Mesodermal cell (in vitro differentiated cells): Measurements from ENCODE around the gene PHLDA1.

Experiments used
- H3K27ac ChIP-seq: 2 replicates; pipeline ENCODE4 v1.7.0; 2013; ENCODE audit warnings: mild to moderate bottlenecking, low read depth, low read length, moderate library complexity; ENCODE audit not compliant: severe bottlenecking
- H3K36me3 ChIP-seq: 2 replicates; pipeline ENCODE4 v1.7.1; 2013; ENCODE audit warnings: mild to moderate bottlenecking, low read length, moderate library complexity; ENCODE audit not compliant: control insufficient read depth, insufficient read depth
- H3K4me1 ChIP-seq: one replicate; pipeline ENCODE4 v1.7.1; 2013; ENCODE audit warnings: mild to moderate bottlenecking, low read length; ENCODE audit not compliant: insufficient read depth, control insufficient read depth, poor library complexity, severe bottlenecking
- H3K4me3 ChIP-seq: 2 replicates; pipeline ENCODE4 v1.7.0; 2013; ENCODE audit warnings: low read length, control low read depth, mild to moderate bottlenecking; ENCODE audit not compliant: insufficient read depth, poor library complexity, severe bottlenecking; ENCODE audit errors: extremely low read depth
- H3K9me3 ChIP-seq: 2 replicates; pipeline ENCODE4 v1.7.1; 2013; ENCODE audit warnings: mild to moderate bottlenecking, low read length, moderate library complexity; ENCODE audit not compliant: control insufficient read depth
- WGBS, 2 experiments: methylation state at CpG; one replicate each; pipeline ENCODE4 v1.1.5; 2013; ENCODE audit warnings: missing lambda C conversion rate in 2 of 2; ENCODE audit not compliant: insufficient coverage in 2 of 2; 5-methylcytosine and 5-hydroxymethylcytosine counted together

PHLDA1 gene

GRCh38 chr12:76026643-76027063 lies 4.9 kb downstream of the PHLDA1 start:
- 100% methylated on average over 1 of the region's 1 CpG; no CpG with 5 or more reads in 1 of the 2 experiments for WGBS, 2 experiments
- Histone ChIP-seq H3K4me3 (no peak overlapping the region), H3K4me1 (peaks cover 9% of the 10 kb centered on the region), H3K27ac (peak overlapping the region; percentile 44), H3K9me3 (no peaks in the 10 kb centered on the region), H3K36me3 (peaks cover 34% of the 10 kb centered on the region)

- Histone ChIP-seq H3K9me3 (no peaks in the 10 kb centered on the region), H3K27ac (peak overlapping the region; percentile 44), H3K4me1 (peaks cover 14% of the 10 kb centered on the region), H3K4me3 (no peak overlapping the region), H3K36me3 (peaks cover 34% of the 10 kb centered on the region)
- 82 to 97% methylated on average over 4 to 6 of the region's 7 CpGs for whole genome bisulfite sequencing, 2 experiments
Observed at GRCh38 chr12:76025601-76026575, 5.7 kb downstream of the PHLDA1 start.

- Histone ChIP-seq H3K27ac (peak overlapping the region; percentile 23), H3K9me3 (no peaks in the 10 kb centered on the region)
- 80% methylated on average over 1 of the region's 3 CpGs; no CpG with 5 or more reads in 1 of the 2 experiments for WGBS, 2 experiments
Observed at GRCh38 chr12:76024942-76025600, 6.5 kb downstream of the PHLDA1 start.

GRCh38 chr12:76024102-76024781 lies 7.3 kb downstream of the PHLDA1 start:
- WGBS, 2 experiments: 75 to 84% methylated on average over 4 to 7 of the region's 8 CpGs

More at GRCh38 chr12:76024942-76025600, 6.5 kb downstream of the PHLDA1 start:
- Histone ChIP-seq H3K36me3 (peaks cover 33% of the 10 kb centered on the region), H3K4me1 (peaks cover 20% of the 10 kb centered on the region), H3K4me3 (no peak overlapping the region)

GRCh38 chr12:76023069-76023690 lies 8.4 kb downstream of the PHLDA1 start:
- Histone ChIP-seq H3K9me3 (no peaks in the 10 kb centered on the region), H3K36me3 (peaks cover 17% of the 10 kb centered on the region), H3K4me3 (no peak overlapping the region), H3K27ac (no peak overlapping the region), H3K4me1 (peaks cover 31% of the 10 kb centered on the region)
- 100% methylated on average over 1 of the region's 2 CpGs for WGBS, 2 experiments

More at GRCh38 chr12:76024102-76024781, 7.3 kb downstream of the PHLDA1 start:
- Histone ChIP-seq H3K36me3 (peaks cover 28% of the 10 kb centered on the region), H3K4me3 (no peak overlapping the region), H3K4me1 (peaks cover 25% of the 10 kb centered on the region), H3K9me3 (no peaks in the 10 kb centered on the region), H3K27ac (no peak overlapping the region)

- 94 to 100% methylated on average over 1 to 3 of the region's 3 CpGs for WGBS, 2 experiments
- Histone ChIP-seq H3K4me3 (no peak overlapping the region), H3K36me3 (peaks cover 10% of the 10 kb centered on the region), H3K9me3 (no peaks in the 10 kb centered on the region), H3K27ac (no peak overlapping the region), H3K4me1 (peaks cover 35% of the 10 kb centered on the region)
Observed at GRCh38 chr12:76022506-76022905, 9.1 kb downstream of the PHLDA1 start.

- Histone ChIP-seq H3K36me3 (no peaks in the 10 kb centered on the region), H3K9me3 (no peaks in the 10 kb centered on the region), H3K4me1 (peaks cover 27% of the 10 kb centered on the region), H3K4me3 (no peak overlapping the region), H3K27ac (peak overlapping the region; percentile 93)
- WGBS, 2 experiments: 70 to 79% methylated on average over 9 to 12 of the region's 15 CpGs
Observed at GRCh38 chr12:76020731-76021672, 10.6 kb downstream of the PHLDA1 start.

- no peaks in the 10 kb centered on the region for H3K36me3 ChIP-seq
- 68 to 83% methylated on average over 3 to 4 of the region's 5 CpGs for WGBS, 2 experiments
- no peaks in the 10 kb centered on the region for H3K9me3 ChIP-seq
- no peak overlapping the region for H3K4me3 ChIP-seq
- H3K4me1 ChIP-seq: peaks cover 27% of the 10 kb centered on the region
- H3K27ac ChIP-seq: peak overlapping the region; percentile 93
Observed at GRCh38 chr12:76020281-76020680, 11.3 kb downstream of the PHLDA1 start.

GRCh38 chr12:76018672-76019071 lies 12.9 kb downstream of the PHLDA1 start:
- H3K27ac ChIP-seq: peak overlapping the region; percentile 58
- no peak overlapping the region for H3K4me3 ChIP-seq
- H3K4me1 ChIP-seq: peaks cover 30% of the 10 kb centered on the region
- no peaks in the 10 kb centered on the region for H3K9me3 ChIP-seq
- no CpG with 5 or more reads among the region's 1 CpG for WGBS, 2 experiments
- no peaks in the 10 kb centered on the region for H3K36me3 ChIP-seq
